H1 (cell line): Measurements from ENCODE around the gene GPR157. TPM values are rescaled to one million over a fixed set of nuclear protein-coding genes. Genes with fewer than 3 reads are reported as not detected.

Source experiments
- CTCF ChIA-PET: fragments of 300-600 bp; sonication (Branson Sonifier 250); formaldehyde crosslinking; loops from one replicate; lab custom pipeline; 2021; ENCODE audit not compliant: partially characterized antibody; lab: Charles Lee
- POLR2A ChIA-PET: fragments of 300-600 bp; sonication (Branson Sonifier 250); formaldehyde crosslinking; loops from one replicate; lab custom pipeline; 2021; ENCODE audit warnings: inconsistent platforms; ENCODE audit not compliant: partially characterized antibody; lab: Charles Lee
- DNase-seq, 2 experiments: peaks; one replicate each; pipeline versions ENCODE4 v3.0.0 to v3.0.0-alpha.2; 2010 to 2022; ENCODE audit warnings: low spot score in 2 of 2, low read depth in 1 of 2, mixed read lengths in 1 of 2
- FAIRE-seq: peaks from 2 replicates; lab custom pipeline; 2011; peaks lifted over from hg19 to GRCh38; lab: Jason Lieb, UNC
- H2AFZ ChIP-seq: 2 replicates; pipeline ENCODE4 v1.8.1; 2012; ENCODE audit warnings: low read length, inconsistent platforms
- H2AK5ac ChIP-seq: 2 replicates; pipeline ENCODE4 v1.6.1; 2013; ENCODE audit warnings: low read depth, low read length
- H2BK120ac ChIP-seq: replicated peaks from 2 replicates; pipeline ENCODE3; 2013; ENCODE audit warnings: low read depth, low read length, inconsistent platforms
- H2BK12ac ChIP-seq: 2 replicates; pipeline ENCODE4 v1.6.1; 2013; ENCODE audit warnings: low read depth, low read length
- H2BK15ac ChIP-seq: 2 replicates; pipeline ENCODE4 v1.6.1; 2013; ENCODE audit warnings: low read length
- H2BK20ac ChIP-seq: 2 replicates; pipeline ENCODE4 v1.6.1; 2013; ENCODE audit warnings: low read length
- H2BK5ac ChIP-seq: 2 replicates; pipeline ENCODE4 v1.6.1; 2013; ENCODE audit warnings: low read depth, low read length
- H3K14ac ChIP-seq: 2 replicates; pipeline ENCODE4 v1.6.1; 2013; ENCODE audit warnings: inconsistent platforms; ENCODE audit not compliant: insufficient read length
- H3K18ac ChIP-seq: 2 replicates; pipeline ENCODE4 v1.6.1; 2013; ENCODE audit warnings: low read length; ENCODE audit errors: extremely low read depth
- H3K23ac ChIP-seq: 2 replicates; pipeline ENCODE4 v1.6.1; 2013; ENCODE audit warnings: inconsistent platforms; ENCODE audit not compliant: insufficient read length
- H3K23me2 ChIP-seq: 2 replicates; pipeline ENCODE4 v1.6.1; 2013; ENCODE audit warnings: low read depth, low read length
- H3K27ac ChIP-seq: 2 replicates; pipeline ENCODE4 v1.6.1; 2011; ENCODE audit warnings: low read depth, low read length, inconsistent platforms
- H3K27me3 ChIP-seq, 4 experiments: replicated peaks in 1 of 4; 1 replicate in 1 of 4; 2 replicates in 3 of 4; pipeline versions ENCODE4 v1.6.1 to v1.8.1; 2011 to 2013; ENCODE audit warnings: low read length in 3 of 4, mild to moderate bottlenecking in 3 of 4, inconsistent platforms in 2 of 4, mixed read lengths in 2 of 4, moderate library complexity in 1 of 4; ENCODE audit not compliant: control insufficient read depth in 3 of 4, insufficient read depth in 3 of 4; ENCODE audit errors: extremely low read depth in 1 of 4
- H3K36me3 ChIP-seq, 4 experiments: 2 replicates each; pipeline versions ENCODE4 v1.6.1 to v1.8.1; 2011 to 2013; ENCODE audit warnings: mild to moderate bottlenecking in 4 of 4, low read length in 3 of 4, moderate library complexity in 2 of 4, control low read depth in 1 of 4, inconsistent platforms in 1 of 4; ENCODE audit not compliant: insufficient read depth in 4 of 4, control insufficient read depth in 2 of 4
- H3K4ac ChIP-seq: replicated peaks from 2 replicates; pipeline ENCODE3; 2013; ENCODE audit warnings: low read length, low read depth, mixed read lengths, inconsistent platforms; ENCODE audit not compliant: insufficient read length
- H3K4me1 ChIP-seq, 4 experiments: replicated peaks in 1 of 4; 1 replicate in 1 of 4; 2 replicates in 3 of 4; pipeline versions ENCODE4 v1.6.1 to v1.8.1; 2011 to 2013; ENCODE audit warnings: low read length in 3 of 4, inconsistent platforms in 2 of 4, mixed read lengths in 1 of 4; ENCODE audit not compliant: insufficient read depth in 4 of 4, control insufficient read depth in 3 of 4
- H3K4me2 ChIP-seq, 2 experiments: 2 replicates each; pipeline versions ENCODE4 v1.6.1 to v1.8.1; 2011 to 2013; ENCODE audit warnings: low read depth in 2 of 2, low read length in 2 of 2, control low read depth in 1 of 2, inconsistent platforms in 1 of 2, mild to moderate bottlenecking in 1 of 2; ENCODE audit not compliant: insufficient read depth in 1 of 2
- H3K4me3 ChIP-seq, 4 experiments: fragments of 200-600, 300-600 bp in 1 of 4; sonication (generic), shearing (Covaris generic), sonication (Bioruptor Twin) in 1 of 4; 2 replicates each; pipeline versions ENCODE4 v1.5.1 to v1.8.1; 2011 to 2016; ENCODE audit warnings: low read length in 4 of 4, low read depth in 3 of 4, control low read depth in 2 of 4, inconsistent platforms in 2 of 4, mild to moderate bottlenecking in 2 of 4, mixed read lengths in 1 of 4, moderate library complexity in 1 of 4; ENCODE audit not compliant: insufficient read depth in 2 of 4; ENCODE audit errors: extremely low read depth in 1 of 4
- H3K56ac ChIP-seq: replicated peaks from 2 replicates; pipeline ENCODE3; 2013; ENCODE audit warnings: low read depth, mild to moderate bottlenecking, mixed read lengths, low read length, inconsistent platforms; ENCODE audit not compliant: insufficient read length
- H3K79me1 ChIP-seq: 2 replicates; pipeline ENCODE4 v1.6.1; 2013; ENCODE audit warnings: low read depth, low read length, control low read depth
- H3K79me2 ChIP-seq, 2 experiments: 2 replicates each; pipeline versions ENCODE4 v1.6.1 to v1.8.1; 2012 to 2013; ENCODE audit warnings: low read length in 2 of 2, mild to moderate bottlenecking in 2 of 2, inconsistent platforms in 1 of 2; ENCODE audit not compliant: insufficient read depth in 2 of 2, control insufficient read depth in 1 of 2
- H3K9ac ChIP-seq, 4 experiments: replicated peaks in 1 of 4; 1 replicate in 1 of 4; 2 replicates in 3 of 4; pipeline versions ENCODE4 v1.6.1 to v1.8.1; 2011 to 2013; ENCODE audit warnings: low read depth in 3 of 4, low read length in 3 of 4, control low read depth in 2 of 4, mild to moderate bottlenecking in 2 of 4, moderate library complexity in 2 of 4, inconsistent platforms in 1 of 4; ENCODE audit errors: extremely low read depth in 1 of 4
- H3K9me3 ChIP-seq, 2 experiments: 2 replicates each; pipeline versions ENCODE4 v1.6.1 to v1.8.1; 2012 to 2013; ENCODE audit warnings: mild to moderate bottlenecking in 2 of 2, moderate library complexity in 2 of 2, control low read depth in 1 of 2, inconsistent platforms in 1 of 2, low read depth in 1 of 2, low read length in 1 of 2, mixed read lengths in 1 of 2; ENCODE audit not compliant: insufficient read depth in 2 of 2
- H4K20me1 ChIP-seq, 2 experiments: replicated peaks in 1 of 2; 2 replicates each; pipeline versions ENCODE3 to v1.8.1; 2011 to 2013; ENCODE audit warnings: inconsistent platforms in 2 of 2, low read length in 2 of 2, mild to moderate bottlenecking in 1 of 2; ENCODE audit not compliant: insufficient read depth in 2 of 2, control insufficient read depth in 1 of 2
- H4K5ac ChIP-seq: 2 replicates; pipeline ENCODE4 v1.6.1; 2013; ENCODE audit warnings: low read length, low read depth, mixed read lengths, inconsistent platforms; ENCODE audit not compliant: insufficient read length
- H4K8ac ChIP-seq: 2 replicates; pipeline ENCODE4 v1.8.0; 2013; ENCODE audit warnings: mild to moderate bottlenecking, moderate library complexity, low read length, inconsistent platforms; ENCODE audit not compliant: insufficient read depth; ENCODE audit errors: extremely low read depth
- H4K91ac ChIP-seq: replicated peaks from 2 replicates; pipeline ENCODE3; 2013; ENCODE audit warnings: low read length, mixed read lengths, inconsistent platforms; ENCODE audit not compliant: insufficient read length
- JUND ChIP-seq: IDR thresholded peaks from 2 replicates; pipeline ENCODE4 v1.6.1; 2011; ENCODE audit warnings: mild to moderate bottlenecking, improper control_type of control experiment, low read length
- KDM1A ChIP-seq: fragments of 200-600, 300-600 bp; sonication (generic); IDR thresholded peaks from 2 replicates; pipeline ENCODE4 v1.7.1; 2016; ENCODE audit warnings: mild to moderate bottlenecking, low read length, borderline replicate concordance
- MAFK ChIP-seq: IDR thresholded peaks from 2 replicates; pipeline ENCODE4 v1.6.1; 2012; ENCODE audit warnings: low read depth, mild to moderate bottlenecking, improper control_type of control experiment, low read length
- MAX ChIP-seq: IDR thresholded peaks from 2 replicates; pipeline ENCODE4 v1.6.1; 2012; ENCODE audit warnings: inconsistent platforms
- POLR2AphosphoS5 ChIP-seq: IDR thresholded peaks from 2 replicates; pipeline ENCODE4 v1.6.1; 2011; ENCODE audit warnings: low read depth, low read length
- WGBS, 2 experiments: shearing (Covaris generic) in 1 of 2; methylation state at CpG; one replicate each; pipeline versions ENCODE4 v1.1.6 to v1.1.7; 2013 to 2015; ENCODE audit warnings: low lambda C conversion rate in 2 of 2, mixed read lengths in 2 of 2, inconsistent platforms in 1 of 2, low coverage in 1 of 2, missing lambda C conversion rate in 1 of 2; ENCODE audit not compliant: insufficient replicate concordance in 2 of 2, insufficient coverage in 1 of 2, insufficient read length in 1 of 2; ENCODE audit errors: extremely low coverage in 1 of 2, missing lambda C conversion rate in 1 of 2; 5-methylcytosine and 5-hydroxymethylcytosine counted together
- polyA plus RNA-seq, 7 experiments: library from polyadenylated mRNA; depleted of rRNA in 3 of 7; stranded (reverse) in 5 of 7; unstranded in 2 of 7; fragments of >200 nt in 5 of 7; fragments of 200-250 nt in 2 of 7; gene quantifications; 1 replicate in 5 of 7; 2 replicates in 1 of 7; 4 replicates in 1 of 7; pipeline versions ENCODE4 v1.2.1 to v1.2.3, GENCODE V29; 2011 to 2013; ENCODE audit warnings: missing spikeins in 2 of 7, mixed read lengths in 2 of 7
- total RNA-seq: library from RNA; stranded (reverse); fragmentation: NEBNext Ultra II Directional; extraction: Animal tissue kit (Norgen Biotek cat#: 25700); gene quantifications from 2 replicates; pipeline ENCODE4 v1.2.1, GENCODE V29; 2021

The GPR157 gene
- total and polyA plus RNA-seq, 2 of the 8 experiments (the other 6 are each of a cell fraction or from before 2014, with no cell fraction given) = 1.0 to 11.0 TPM

GRCh38 chr1:9166289-9167235 is 37.7 kb upstream of the GPR157 start:
- Histone ChIP-seq H3K23ac (no peak overlapping the region), H2BK15ac (no peak overlapping the region), H4K91ac (no peak overlapping the region), H3K79me1 (peaks cover 14% of the 10 kb centered on the region), H3K27ac (no peak overlapping the region), H2AFZ (no peak overlapping the region), H3K9ac (no peak overlapping the region; a peak in 1 of 7 replicates), H3K14ac (no peak overlapping the region), H4K8ac (no peak overlapping the region), H3K79me2 (peaks cover 0 to 77% of the 10 kb centered on the region in 2 experiments; a peak in 3 of 4 replicates), H4K20me1 (peaks cover 19 to 28% of the 10 kb centered on the region in 2 experiments), H3K18ac (no peak overlapping the region), H3K9me3 (no peaks in the 10 kb centered on the region), H3K23me2 (no peaks in the 10 kb centered on the region), H2AK5ac (no peak overlapping the region), H2BK5ac (no peak overlapping the region)
- WGBS, 2 experiments = 88% methylated on average over 26 of the region's 27 CpGs; no CpG with 5 or more reads in 1 of the 2 experiments
- POLR2A ChIA-PET = interaction anchor here (0.7 kb wide), 1 partner anchor 13 kb away, joined by 3 read pairs; no protein-coding TSS in a partner anchor
- DNase-seq = no peak
- TF ChIP-seq KDM1A = no peak
- TF ChIP-seq POLR2AphosphoS5 = no peak
- no peak for TF ChIP-seq MAX
- TF ChIP-seq JUND = no peak
- no peak for TF ChIP-seq MAFK
- TF ChIP-seq, all 59 proteins: peak for 0
- Histone ChIP-seq H2BK120ac (no peak overlapping the region), H2BK20ac (no peak overlapping the region), H3K4ac (no peak overlapping the region), H3K4me3 (0 out of 8 replicates have a peak overlapping the region, but pooled peaks of 1 of the 4 experiments have one; percentile 5), H3K4me1 (peaks cover 0 to 26% (median 7%) of the 10 kb centered on the region in 4 experiments; a peak in 6 of 7 replicates), H4K5ac (no peak overlapping the region), H3K4me2 (peak overlapping the region in 1 of 2 experiments; percentile 17; a peak in 1 of 4 replicates), H3K27me3 (no peaks in the 10 kb centered on the region), H2BK12ac (no peak overlapping the region), H3K36me3 (no peaks in the 10 kb centered on the region; a peak in 1 of 8 replicates), H3K56ac (no peak overlapping the region)
- CTCF ChIA-PET = interaction anchor here (0.9 to 2.1 kb wide), 12 partner anchors 9 to 329 kb away, joined by 3 to 11 read pairs (median 4); no protein-coding TSS in a partner anchor
- FAIRE-seq = no peak
